GM18873 (cell line): ENCODE measurements around the gene SACM1L.

Experiments
- ATAC-seq: cut with Tn5 transposase; IDR thresholded peaks from one replicate; pipeline ENCODE4 v1.9.1; 2021; ENCODE audit warnings: mild to moderate bottlenecking, moderate library complexity, moderate number of reproducible peaks; ENCODE audit not compliant: unreplicated experiment, low FRiP score

The SACM1L gene

DNA sequence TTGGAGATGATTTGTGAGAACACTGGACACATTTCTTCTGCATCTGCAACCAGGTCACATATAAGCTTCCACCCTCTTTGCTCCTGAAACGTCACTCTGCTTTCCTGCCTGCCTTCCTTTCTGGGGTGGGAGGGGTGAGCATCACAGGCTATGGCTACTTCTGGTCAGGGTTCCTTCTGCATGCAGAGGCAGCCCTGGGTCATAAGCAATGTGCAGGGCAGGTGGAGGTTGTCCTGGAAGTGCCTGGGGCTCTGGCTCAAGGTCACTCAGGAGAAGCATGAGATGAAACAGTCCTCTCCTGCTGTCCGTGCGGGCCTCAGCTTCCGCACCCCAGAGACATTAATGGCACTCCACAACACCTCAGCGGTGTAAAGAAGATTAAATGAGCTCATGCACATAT, 92.1 kb downstream of the SACM1L start:
- ATAC-seq: no peak

DNA sequence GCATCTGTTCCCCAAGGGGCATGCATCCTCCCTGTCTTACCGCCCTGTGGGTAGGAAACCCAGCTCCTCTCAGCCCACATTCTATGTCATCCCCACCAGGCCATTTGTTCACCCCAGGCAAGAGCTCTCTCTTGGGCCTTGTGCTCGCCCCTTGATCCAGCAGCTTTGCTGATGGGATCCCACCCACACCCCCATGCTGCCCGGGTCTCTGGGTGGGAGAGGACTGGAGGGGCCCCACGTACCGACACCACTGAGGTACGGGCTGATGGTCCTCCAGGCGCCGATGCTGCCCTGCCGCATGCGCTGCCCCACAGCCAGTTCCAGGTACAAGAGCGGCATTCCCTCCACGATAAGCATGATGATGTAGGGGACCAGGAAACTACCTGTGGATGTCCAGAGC, 92.6 kb downstream of the SACM1L start:
- no peak for ATAC-seq

DNA sequence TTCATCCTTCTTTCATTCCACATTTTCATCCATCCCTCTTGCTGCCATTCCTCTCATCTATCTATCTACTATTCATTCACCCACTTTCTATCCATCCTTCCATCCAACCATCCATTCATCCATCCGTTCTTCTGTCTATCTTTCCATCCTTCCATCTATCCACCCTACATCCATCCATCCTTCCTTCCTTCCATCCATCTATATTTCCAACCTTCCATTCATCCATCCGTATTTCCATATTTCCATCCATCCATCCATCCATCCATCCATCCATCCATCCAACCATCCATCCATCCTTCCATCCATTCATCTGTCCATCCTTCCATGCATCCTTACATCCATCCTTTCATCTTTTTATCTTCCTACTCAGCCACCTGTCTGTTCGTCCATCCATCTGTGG, 93.2 kb downstream of the SACM1L start:
- ATAC-seq: no peak

DNA sequence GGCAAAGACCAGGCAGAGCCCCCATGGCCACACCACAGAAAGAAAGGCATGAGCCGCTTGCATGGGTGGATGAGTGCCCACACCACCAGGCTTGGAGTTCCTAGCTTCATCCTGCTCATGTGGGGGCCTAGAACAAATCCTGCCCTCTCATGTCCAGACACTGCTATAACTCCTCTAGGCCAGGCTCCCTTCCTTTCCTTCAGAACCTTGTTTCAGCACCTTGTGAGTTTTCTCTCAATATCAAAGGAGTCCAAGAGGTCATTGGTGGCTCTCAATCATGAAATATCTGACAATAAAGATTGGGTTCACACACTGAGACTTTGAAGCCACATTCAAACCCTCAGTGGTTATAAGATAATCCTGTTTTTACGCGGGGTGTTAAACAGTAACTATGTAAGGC, 94.5 kb downstream of the SACM1L start:
- no peak for ATAC-seq

DNA sequence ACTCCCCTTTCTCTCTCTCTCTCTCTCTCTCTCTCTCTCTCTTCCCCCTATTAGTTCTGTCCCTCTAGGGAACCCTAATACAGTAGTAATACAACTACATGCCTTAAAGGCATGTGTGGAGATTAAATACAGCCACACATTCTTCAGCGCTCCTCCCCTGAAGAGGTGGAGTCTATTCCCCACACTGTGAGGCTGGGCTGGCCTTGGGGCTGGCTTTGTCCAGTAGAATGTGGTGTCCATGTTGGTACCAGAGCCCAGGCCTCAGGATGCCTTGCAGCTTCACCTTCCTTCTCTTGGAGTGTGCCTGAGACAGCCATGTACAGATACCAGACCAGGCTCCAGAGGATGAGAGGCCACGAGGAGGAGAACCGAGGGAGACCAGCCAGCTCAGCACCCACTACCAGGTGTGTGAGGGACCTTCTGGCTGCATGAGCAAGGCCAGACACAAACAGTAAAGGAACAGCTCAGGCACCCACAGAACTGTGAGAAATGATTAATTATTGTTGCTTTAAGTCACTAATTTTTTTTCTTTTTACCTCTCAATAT, 96.5 kb downstream of the SACM1L start:
- ATAC-seq: no peak

DNA sequence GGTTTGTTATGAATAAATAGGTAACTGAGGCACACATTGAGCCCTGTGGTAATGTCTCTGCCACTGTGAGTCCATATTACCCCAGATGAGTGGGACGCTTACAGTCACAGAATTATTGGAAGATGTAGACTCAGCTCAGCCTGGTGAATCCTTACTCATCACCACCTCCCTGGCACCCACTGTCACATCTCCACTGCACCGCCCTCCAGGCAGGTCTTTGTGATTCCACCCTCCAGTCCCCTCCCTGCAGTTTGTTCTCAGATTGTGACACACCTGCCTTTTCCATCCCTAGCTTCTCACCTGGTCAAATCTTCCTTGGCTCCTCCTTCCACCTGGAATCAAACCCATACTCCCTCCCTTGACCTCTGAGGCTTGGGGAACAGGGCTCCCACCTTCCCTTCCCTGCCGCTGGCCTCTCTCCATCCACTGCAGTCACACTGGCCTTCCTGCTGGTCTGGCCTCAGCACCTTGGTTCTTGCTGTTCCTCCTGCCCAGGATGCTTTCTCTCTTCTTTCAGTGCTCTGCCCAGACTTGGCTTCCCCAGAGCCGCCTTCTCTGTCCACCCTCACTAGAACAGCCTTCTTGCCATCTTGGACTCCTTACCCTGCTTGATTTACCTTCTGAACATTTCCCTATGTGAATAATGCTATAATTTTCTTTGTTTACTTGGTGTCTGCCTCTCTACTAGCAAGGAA, 97.8 kb downstream of the SACM1L start:
- ATAC-seq: no peak

DNA sequence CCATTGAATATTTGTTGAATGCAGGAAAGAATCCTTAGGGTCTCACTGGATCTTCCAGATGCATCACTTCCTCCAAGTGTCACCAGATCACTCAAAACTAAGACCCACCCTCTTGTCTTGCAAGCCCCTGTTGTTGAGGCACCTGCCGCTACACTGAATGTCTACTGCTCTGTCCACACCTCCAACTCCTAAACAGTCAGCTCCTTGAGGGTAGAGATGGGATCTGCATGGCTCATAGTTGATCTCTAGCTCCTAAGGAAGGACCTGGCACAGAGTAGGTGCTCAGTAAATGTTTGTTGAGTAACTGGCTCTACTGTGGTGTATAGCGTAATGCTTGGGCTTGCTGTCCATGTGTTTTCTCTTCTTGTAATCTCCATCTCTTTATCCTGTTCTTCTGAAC, 98.4 kb downstream of the SACM1L start:
- ATAC-seq: no peak

DNA sequence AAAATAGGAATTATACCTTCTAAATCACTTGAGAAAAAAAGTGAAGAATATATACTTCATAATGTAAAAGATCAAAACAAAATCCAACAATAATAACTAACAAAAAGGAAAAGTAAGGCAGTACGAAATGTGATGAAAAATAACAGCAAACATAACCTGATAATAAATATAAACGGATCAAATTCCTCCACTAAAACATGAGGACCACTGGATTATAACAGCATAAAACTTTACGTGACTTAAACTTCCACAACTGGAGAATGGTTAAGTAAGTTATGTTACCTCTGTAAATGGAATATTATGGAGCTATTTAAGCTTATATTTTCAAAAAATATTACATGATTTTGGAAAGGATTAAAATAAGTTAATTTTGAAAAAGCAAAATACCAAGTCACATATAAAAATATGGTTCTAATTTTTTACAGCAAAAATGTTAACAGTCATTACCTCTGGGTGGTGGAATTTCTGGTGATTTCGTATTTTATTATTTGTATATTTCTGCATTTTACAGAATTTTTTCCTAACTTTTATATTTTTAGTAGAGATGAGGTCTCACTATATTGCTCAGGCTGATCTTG, 100.1 kb downstream of the SACM1L start:
- ATAC-seq: no peak

DNA sequence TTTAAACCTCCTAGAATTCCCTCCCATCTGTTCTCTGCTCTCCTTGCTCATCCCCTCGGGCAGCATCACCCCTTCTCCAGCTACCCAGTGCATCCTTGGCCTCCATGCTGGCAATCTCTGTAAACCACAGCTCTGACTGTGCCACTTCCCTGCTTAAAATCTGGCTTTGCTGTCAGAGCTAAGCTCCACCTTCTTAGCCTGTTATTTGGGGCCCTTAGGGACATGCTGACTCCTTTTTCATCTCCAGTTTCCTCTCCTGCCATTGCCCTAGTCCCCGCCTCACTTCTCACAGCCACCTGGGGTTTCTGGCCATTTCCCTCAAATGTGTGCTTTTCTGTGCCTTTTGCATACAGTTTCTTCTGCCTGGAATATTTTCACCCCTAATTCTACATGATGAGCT, 101.4 kb downstream of the SACM1L start:
- ATAC-seq: no peak

DNA sequence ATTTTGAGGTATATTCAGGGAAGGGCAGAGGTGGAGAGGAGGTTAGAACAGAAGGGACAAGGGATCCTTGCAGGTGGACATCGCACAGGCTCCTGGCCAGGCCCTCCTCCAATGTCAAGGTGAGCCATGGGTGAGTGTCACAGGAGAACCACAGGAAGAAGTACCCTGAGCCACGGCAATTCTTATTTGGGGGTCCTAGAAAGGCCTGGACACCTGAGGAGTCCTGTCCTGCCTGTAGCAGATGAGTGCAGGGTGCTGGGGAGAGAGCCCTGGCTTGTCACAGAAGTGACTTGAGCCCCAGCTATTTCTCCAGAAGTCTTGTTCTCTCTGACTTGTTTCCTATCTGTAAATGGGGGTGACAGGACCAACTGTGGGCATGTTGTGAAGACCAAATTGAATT, 102.8 kb downstream of the SACM1L start:
- no peak for ATAC-seq

DNA sequence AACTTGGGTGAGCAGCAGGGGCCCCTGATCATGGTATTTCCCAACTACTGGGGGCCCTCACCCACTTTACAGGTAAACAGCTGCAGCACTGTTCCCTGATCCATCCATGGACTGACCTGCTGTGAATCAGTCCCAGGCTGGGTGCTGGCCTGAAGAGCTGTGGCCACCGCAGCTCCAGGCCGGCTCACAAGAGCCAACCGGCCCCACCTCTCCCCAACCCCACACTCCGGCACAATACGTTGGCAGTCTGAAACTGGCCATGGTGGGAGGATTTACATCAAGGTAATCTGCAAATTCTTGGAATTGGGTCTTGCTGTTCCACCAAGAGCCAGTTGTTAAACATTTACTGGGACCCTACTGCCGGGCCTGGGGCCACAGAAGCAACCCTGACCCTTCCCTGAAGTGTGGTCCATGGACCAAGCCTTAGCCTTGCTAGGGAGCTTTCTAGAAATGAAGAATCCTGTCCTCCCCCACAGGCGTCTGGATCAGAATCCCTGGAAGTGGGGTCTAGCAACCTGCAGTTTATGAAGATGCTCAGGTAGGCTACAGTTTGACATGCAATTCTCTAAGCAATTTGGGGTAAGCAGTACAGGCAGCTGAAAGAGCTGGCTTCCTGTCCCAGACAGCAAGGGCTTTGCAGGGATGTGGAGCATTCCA, 103.4 kb downstream of the SACM1L start:
- ATAC-seq: no peak

DNA sequence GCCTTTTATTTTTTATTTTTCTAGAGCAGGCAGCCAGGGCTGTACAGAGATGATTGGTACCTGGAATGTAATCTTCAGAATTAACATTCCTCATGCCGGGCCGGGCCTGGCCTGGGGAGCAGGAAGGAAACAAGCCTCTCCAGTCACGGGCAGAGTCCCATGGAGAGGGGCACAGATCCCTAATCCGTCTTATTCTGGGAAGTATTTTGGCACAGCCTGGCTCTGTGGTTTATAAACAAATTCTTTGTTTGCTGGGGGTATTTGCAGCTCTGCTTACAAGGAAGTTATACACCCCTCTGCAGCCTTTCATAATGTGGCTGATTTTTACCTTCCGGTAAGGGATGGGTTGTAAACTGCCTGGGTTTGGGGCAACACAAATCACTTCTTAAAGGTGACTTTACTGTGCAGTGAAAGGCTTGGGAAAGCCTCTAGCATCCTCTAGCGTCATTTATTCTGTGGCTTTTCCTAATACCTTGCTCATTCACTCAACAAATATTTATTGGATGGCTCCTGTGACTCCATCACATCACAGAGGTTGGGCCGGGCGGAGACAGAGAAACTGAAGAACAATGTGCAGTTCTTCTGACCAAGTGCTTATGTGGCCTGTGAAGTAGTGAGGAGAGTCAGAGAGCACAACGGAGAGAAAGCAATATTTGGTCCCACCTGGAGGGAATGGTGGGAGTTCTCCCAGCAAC, 104.4 kb downstream of the SACM1L start:
- ATAC-seq: no peak

DNA sequence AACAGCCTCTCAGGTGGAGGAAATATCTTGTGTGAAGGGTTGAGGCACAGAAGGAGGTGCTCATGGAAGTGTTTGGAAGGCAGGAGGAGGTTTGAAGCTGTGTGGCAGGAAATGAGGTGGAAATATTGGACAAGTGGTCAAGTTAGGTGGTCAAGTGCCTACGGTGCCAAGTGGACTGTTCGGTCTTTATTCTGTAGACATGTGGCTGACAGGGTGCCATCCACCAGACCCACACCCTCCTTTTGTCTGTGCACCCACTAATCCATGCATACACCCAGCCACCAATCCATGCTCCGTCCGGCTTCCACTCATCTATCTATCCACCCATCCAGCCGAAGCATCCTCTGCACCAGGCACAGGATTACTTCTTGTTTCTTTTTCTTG, 105.0 kb downstream of the SACM1L start:
- ATAC-seq: no peak

DNA sequence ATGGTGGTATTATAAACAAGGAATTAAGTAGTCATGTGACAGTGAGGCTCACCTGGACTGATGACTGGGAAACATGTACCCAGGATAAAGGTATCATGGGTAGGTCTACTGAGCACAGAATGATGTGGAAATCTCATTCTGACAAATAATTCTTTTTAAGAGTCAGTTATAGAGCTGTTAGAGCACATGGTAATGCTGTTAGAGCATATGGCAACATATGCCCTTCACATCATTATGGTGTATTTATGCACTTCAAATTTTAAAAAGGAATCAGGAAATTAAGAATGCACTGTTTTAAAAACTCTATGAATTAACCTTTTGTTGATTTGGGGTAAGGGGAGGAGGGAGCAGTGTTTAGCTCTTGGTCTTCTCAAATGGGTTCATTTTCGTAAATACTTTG, 105.5 kb downstream of the SACM1L start:
- no peak for ATAC-seq
